ENCODE results near the gene UNC79.

DNA sequence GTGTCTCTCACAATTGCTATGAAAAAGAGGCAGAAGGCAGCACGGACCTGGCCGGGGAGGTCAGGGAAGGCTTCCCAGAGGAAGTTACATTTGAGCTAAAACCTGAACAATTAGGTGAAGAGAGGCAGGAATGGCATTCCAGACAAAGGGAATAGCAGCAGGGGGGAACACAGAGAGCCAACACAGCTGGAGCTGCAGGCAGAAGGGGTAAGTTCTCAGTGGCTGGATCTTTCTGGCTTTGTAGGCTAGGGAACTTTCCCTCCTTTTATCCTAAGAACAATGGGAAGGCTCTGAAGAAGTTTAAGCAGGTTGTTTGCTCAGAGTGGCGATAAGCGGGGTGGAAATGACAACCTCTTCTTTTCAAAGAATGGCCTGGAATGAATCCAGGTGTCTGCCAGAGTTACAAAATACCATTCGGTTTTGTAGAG lies 257.5 kb downstream of the UNC79 start:
- TF ChIP-seq SUZ12 (IDR thresholded peaks at IDR 0.05; ENCODE audit: extremely low read depth, insufficient read depth, insufficient read length) (no peak), YY1 (IDR thresholded peaks at IDR 0.05; ENCODE audit: insufficient read depth, insufficient read length) (no peak)
